Measurements from ENCODE around the gene KCNIP1.

DNA sequence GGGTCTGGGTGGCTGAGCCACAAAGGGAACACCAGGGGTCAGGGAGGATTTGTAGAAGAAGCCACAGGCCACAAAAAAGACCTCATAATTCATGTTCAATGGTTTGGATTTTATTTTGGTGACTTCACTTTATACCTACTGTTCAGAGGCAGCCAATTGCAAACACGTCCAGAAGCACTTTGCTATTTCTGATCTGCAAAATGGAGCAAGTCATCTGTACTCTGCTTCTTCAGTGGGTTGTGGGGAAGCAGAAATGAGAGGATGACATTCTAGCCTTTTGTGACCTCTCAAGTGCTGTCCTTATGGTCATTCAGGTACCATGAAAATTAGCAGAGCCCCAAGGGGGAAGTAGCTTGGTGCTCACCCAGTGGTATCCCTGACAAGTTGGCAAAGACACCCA, 2.5 kb upstream of the KCNIP1 start:
- TF ChIP-seq ZNF263 (CRISPR knock-in tag; IDR thresholded peaks at IDR 0.05; ENCODE audit: borderline replicate concordance) (no peak), SIRT6 (IDR thresholded peaks at IDR 0.05; ENCODE audit: low read depth, low read length) (no peak), NRF1 (conservative IDR thresholded peaks at IDR 0.05 in 1 of 2, IDR thresholded peaks at IDR 0.05 in 1 of 2) (no peak), TEAD2 (tag; IDR thresholded peaks at IDR 0.05) (no peak), CEBPZ (IDR thresholded peaks at IDR 0.05; ENCODE audit: borderline replicate concordance, low read depth, low read length) (no peak), JUN (IDR thresholded peaks at IDR 0.05; ENCODE audit: borderline replicate concordance, low read depth, low read length) (no peak), JUN (CRISPR knock-in tag; IDR thresholded peaks at IDR 0.05; ENCODE audit: borderline replicate concordance) (no peak), POLR2A (conservative IDR thresholded peaks at IDR 0.05) (no peak), EP300 (IDR thresholded peaks at IDR 0.05; ENCODE audit: low read length) (no peak), SP1 (CRISPR knock-in tag; IDR thresholded peaks at IDR 0.05) (no peak), HDAC6 (IDR thresholded peaks at IDR 0.05; ENCODE audit: low read depth, low read length) (no peak), RAD21 (CRISPR knock-in tag; conservative IDR thresholded peaks at IDR 0.05 in 1 of 2, IDR thresholded peaks at IDR 0.05 in 1 of 2) (no peak)
- TF ChIP-seq, protein P1, sequence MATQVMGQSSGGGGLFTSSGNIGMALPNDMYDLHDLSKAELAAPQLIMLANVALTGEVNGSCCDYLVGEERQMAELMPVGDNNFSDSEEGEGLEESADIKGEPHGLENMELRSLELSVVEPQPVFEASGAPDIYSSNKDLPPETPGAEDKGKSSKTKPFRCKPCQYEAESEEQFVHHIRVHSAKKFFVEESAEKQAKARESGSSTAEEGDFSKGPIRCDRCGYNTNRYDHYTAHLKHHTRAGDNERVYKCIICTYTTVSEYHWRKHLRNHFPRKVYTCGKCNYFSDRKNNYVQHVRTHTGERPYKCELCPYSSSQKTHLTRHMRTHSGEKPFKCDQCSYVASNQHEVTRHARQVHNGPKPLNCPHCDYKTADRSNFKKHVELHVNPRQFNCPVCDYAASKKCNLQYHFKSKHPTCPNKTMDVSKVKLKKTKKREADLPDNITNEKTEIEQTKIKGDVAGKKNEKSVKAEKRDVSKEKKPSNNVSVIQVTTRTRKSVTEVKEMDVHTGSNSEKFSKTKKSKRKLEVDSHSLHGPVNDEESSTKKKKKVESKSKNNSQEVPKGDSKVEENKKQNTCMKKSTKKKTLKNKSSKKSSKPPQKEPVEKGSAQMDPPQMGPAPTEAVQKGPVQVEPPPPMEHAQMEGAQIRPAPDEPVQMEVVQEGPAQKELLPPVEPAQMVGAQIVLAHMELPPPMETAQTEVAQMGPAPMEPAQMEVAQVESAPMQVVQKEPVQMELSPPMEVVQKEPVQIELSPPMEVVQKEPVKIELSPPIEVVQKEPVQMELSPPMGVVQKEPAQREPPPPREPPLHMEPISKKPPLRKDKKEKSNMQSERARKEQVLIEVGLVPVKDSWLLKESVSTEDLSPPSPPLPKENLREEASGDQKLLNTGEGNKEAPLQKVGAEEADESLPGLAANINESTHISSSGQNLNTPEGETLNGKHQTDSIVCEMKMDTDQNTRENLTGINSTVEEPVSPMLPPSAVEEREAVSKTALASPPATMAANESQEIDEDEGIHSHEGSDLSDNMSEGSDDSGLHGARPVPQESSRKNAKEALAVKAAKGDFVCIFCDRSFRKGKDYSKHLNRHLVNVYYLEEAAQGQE (IDR thresholded peaks at IDR 0.05; ENCODE audit: borderline replicate concordance): no peak
- TF ChIP-seq, protein P1 (CRISPR knock-in tag; IDR thresholded peaks at IDR 0.05; ENCODE audit: low read depth): no peak
- TF ChIP-seq, protein P2, sequence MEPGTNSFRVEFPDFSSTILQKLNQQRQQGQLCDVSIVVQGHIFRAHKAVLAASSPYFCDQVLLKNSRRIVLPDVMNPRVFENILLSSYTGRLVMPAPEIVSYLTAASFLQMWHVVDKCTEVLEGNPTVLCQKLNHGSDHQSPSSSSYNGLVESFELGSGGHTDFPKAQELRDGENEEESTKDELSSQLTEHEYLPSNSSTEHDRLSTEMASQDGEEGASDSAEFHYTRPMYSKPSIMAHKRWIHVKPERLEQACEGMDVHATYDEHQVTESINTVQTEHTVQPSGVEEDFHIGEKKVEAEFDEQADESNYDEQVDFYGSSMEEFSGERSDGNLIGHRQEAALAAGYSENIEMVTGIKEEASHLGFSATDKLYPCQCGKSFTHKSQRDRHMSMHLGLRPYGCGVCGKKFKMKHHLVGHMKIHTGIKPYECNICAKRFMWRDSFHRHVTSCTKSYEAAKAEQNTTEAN (CRISPR knock-in tag; IDR thresholded peaks at IDR 0.05): no peak
